Measurements from ENCODE around the gene OSBPL7.

- no peak for TF ChIP-seq ZNF184 (tag by site-specific recombination; IDR thresholded peaks at IDR 0.05)
- TF ChIP-seq ZNF596 (tag by site-specific recombination; IDR thresholded peaks at IDR 0.05), result no peak
- peak; percentile 43; the same call in 1 of the 2 replicates for TF ChIP-seq CTCF (tag by site-specific recombination; IDR thresholded peaks at IDR 0.05)
- TF ChIP-seq ATF2 (tag by site-specific recombination; IDR thresholded peaks at IDR 0.05; ENCODE audit: low read depth), result no peak
These were observed 45.0 kb downstream of the OSBPL7 start for GRCh38 chr17:47776330-47777197.

Data from HEK293 (cell line).